VCaP (cell line): ENCODE results near the gene KCNQ2.

Source experiments
- H3K27ac ChIP-seq: fragments of 450-650 bp; 2 replicates; pipeline ENCODE4 v1.5.1; 2017
- TF ChIP-seq, protein P1 (sequence below): fragments of 450-650 bp; conservative IDR thresholded peaks from 2 replicates; pipeline ENCODE4 v1.5.1; 2017; ENCODE audit warnings: mild to moderate bottlenecking, moderate library complexity

Gene KCNQ2

DNA sequence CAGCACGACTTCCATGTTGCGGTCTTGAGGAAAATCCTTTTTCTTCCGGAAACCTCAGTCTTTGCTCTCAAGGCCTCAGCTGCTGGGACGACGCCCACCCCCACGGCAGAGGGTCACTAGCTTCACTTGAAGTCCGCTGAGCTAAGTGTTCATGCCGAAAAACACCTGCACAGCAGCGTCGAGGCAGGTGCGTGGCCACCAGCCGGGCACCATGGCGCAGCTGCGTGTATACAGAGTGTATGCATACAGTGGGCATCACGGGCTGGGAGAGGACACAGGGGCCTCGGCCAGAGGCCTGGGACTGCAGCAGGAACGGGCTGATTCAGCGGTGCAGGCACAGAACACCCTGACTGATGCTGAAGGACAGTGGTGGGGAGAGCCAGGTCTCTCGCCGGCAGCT is 20.1 kb downstream of the KCNQ2 start:
- no peak overlapping the region for H3K27ac ChIP-seq
- TF ChIP-seq, protein P1, sequence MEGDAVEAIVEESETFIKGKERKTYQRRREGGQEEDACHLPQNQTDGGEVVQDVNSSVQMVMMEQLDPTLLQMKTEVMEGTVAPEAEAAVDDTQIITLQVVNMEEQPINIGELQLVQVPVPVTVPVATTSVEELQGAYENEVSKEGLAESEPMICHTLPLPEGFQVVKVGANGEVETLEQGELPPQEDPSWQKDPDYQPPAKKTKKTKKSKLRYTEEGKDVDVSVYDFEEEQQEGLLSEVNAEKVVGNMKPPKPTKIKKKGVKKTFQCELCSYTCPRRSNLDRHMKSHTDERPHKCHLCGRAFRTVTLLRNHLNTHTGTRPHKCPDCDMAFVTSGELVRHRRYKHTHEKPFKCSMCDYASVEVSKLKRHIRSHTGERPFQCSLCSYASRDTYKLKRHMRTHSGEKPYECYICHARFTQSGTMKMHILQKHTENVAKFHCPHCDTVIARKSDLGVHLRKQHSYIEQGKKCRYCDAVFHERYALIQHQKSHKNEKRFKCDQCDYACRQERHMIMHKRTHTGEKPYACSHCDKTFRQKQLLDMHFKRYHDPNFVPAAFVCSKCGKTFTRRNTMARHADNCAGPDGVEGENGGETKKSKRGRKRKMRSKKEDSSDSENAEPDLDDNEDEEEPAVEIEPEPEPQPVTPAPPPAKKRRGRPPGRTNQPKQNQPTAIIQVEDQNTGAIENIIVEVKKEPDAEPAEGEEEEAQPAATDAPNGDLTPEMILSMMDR: no peak

DNA sequence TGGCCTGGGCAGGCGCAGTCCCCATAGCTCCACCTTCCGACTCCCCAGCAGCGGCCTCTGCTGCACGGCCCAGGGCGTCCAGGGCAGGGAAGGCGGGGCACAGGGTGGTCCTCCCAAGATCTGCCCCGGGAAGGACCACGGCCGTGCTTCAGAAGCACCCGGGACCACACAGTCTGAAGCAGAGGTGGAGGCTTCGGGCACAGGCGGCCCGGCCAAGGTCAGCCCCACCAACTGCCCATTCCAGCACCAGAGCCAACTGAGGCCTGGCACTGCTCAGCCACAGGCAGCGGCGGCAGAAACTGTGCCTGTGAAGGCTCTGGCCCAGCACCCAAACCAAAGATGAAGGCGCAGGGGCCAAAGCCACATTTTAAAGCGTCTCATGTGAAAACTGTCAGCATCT is 20.6 kb downstream of the KCNQ2 start:
- TF ChIP-seq, protein P1: no peak
- H3K27ac ChIP-seq: no peak overlapping the region

DNA sequence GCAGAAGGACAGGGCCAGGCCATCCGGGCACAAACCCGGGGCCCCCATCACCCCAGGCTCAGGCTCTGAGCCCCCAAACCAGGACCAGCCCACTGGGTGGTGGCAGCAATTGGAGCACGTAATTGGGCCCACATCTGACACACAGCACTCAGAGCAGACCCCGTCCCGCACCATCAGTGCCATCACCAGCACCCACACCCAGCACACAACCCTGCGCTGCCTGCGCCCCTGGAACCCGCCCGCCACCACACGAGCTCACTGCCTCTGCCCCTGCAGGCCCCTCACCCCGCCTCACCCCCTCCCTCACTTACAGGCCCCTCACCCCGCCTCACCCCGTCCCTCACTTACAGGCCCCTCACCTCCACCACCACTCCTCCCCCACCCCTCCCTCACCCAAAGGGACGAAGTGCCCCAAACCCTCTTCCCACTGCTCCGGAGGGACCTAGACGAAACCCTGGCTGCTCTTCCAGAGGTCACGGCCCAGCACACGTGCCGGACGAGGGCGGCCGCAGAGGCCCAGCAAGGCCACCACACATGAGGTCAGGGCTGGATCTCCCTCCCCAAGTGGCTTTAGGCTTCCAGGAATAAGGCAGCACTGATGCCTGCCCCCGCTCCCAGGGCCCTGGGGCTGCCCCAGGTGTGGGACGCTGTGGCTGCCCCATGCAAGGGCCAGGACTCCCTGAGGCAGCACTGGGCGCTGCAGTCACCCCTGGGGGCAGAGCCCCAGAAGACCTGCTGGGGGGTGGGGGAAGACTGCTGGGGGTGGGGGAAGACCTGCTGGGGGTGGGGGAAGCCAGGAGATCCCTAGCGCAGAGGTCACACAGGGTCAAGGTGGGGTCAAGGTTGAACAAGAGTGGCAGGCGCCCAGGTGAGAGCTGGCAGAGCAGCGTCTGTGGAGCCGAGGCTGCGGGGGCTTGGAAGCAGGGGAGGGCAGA is 22.4 kb downstream of the KCNQ2 start:
- TF ChIP-seq, protein P1: no peak
- H3K27ac ChIP-seq: no peak overlapping the region

DNA sequence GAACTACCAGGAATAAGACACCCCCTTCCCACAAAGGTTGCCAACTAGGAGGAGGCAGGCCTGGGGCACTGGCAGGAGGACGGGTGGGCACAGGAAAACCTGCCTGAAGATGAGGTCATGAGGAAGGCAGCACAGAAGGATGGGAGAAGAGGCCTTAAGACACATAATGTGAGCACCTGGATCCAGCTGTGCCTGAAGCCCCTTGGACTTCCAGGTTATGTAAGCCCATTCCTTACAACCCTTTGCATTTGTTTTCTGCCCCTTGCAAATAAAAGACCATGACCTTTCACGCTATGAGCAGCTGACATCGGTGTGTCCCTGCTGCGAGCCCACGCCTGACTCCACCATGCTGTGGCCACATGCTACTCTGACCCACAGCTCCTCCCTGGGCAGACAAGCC is 23.4 kb downstream of the KCNQ2 start:
- TF ChIP-seq, protein P1: no peak
- H3K27ac ChIP-seq: no peak overlapping the region

DNA sequence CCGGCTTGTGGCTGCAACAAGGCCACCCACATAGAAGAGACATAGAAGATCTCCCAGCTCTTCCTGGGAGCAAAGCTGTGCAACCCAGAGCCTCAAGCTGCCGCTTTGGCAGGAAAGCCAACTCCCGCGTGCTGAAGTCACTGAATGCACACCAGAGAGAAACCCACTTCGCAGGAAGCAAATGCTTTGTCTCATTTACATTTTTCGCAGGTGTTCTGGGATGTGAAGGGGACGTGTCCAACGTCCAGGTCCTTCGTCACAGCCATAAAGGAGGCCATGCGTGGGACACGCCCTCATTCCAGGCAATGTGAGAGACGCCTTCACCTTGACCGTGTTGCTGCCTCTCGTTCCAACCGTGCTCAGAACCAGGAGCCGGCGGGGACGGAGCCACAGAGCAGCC is 24.4 kb downstream of the KCNQ2 start:
- TF ChIP-seq, protein P1: no peak
- no peak overlapping the region for H3K27ac ChIP-seq

DNA sequence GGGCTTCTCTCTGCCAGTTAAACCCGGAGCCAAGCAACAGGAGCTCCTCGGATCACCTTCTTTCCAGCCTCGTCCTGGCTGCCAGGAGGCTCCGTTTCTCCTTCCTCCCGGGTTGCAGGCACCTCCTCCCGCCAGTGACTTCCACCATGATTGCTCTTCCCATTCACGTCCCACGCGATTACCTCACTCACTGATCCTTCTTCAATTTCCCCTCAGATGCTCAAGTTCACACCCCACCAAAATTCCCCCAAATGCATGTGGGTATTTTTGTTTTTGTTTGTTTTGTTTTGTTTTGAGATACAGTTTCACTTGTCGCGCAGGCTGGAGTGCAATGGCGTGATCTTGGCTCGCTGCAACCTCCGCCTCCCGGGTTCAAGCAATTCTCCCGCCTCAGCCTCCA is 25.1 kb downstream of the KCNQ2 start:
- TF ChIP-seq, protein P1: no peak
- H3K27ac ChIP-seq: no peak overlapping the region

DNA sequence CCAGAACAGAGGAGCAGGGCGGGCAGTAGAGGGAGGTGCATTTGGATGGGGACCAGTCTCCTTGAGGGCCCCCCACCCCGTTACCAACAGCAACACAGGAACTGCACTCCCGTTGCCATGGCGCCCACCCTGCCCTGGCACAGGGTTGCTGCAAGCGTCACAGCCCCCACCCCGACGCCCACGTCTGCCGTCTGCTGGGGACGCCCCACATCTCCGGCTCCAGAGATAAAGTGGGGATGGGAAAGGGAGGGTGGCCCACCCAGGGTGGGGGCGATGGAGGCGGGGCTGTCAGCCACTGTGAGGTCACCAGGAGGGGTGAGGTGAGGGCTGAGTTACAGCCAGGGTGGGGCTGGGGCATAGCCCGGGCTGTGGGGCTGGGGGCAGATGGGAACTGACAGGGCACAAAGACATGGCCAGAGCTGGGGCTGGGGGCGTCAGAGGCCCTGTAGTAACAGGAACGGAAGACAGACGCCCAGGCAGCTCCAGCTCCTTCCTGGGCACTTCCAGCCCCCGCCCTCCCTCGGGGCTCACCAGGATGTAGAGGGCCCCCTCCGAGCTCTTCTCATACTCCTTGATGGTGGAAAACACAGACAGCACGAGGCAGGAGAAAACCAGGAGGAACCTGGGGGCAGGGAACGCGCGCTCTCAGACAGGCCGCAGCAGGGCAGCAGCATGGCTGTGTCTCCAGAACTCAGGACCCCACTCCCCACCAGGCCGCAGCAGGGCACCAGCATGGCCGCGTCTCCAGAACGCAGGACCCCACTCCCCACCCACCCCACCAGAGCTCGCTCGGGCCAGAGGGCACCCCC is 26.0 kb downstream of the KCNQ2 start:
- TF ChIP-seq, protein P1: no peak
- H3K27ac ChIP-seq: no peak overlapping the region
